ENCODE measurements around the gene DGKD.

DNA sequence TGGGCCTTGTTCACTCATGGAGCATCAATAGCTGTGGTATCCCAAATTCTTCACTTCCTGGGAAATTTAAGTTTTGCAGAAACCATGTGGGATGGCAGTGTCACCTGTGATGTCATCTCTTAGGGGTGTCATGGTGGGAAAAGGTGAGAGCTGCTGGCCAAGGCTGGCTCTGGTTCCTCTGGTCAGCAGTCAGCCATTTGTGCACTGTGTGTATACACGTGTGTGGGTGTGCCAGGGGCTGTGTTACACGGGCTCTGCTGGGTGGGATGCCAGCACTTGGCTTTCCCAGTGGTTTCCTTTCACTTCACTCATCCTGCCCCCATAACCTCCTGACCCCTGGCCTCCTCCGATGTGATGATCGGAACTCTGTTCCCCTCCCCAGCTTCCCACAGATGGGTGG lies 25.4 kb upstream of the DGKD start:
- TF ChIP-seq CTCF (IDR thresholded peaks at IDR 0.05; ENCODE audit: insufficient read depth, low read length), result no peak
- TF ChIP-seq POLR2AphosphoS5 (IDR thresholded peaks at IDR 0.05; ENCODE audit: low read depth), result no peak
